WTC11 (cell line): ENCODE results near the gene ANK2. TPM values are rescaled to one million over a fixed set of nuclear protein-coding genes. Genes with fewer than 3 reads are reported as not detected.

Experiments used
- ATAC-seq: fragments of 200-7000 bp; cut with Tn5 transposase; 2 replicates; pipeline ENCODE4 v1.10.0; 2021; ENCODE audit warnings: mild to moderate bottlenecking, moderate library complexity
- CTCF ChIA-PET: fragments of 300-600 bp; sonication (Branson Sonifier 250); formaldehyde crosslinking; loops from one replicate; lab custom pipeline; 2021; ENCODE audit warnings: antibody characterized with exemption; lab: Charles Lee
- POLR2A ChIA-PET: fragments of 350-600 bp; sonication (Branson Sonifier 250); formaldehyde crosslinking; loops from one replicate; lab custom pipeline; 2021; ENCODE audit warnings: antibody characterized with exemption; lab: Charles Lee
- DNase-seq: peaks from one replicate; pipeline ENCODE4 v3.0.0; 2021; ENCODE audit warnings: low spot score
- H3K27ac Mint-ChIP-seq: 2 replicates; pipeline ENCODE4 v1.8.0; 2021; ENCODE audit warnings: mixed read lengths
- H3K27me3 Mint-ChIP-seq: 2 replicates; pipeline ENCODE4 v1.8.0; 2021; ENCODE audit warnings: low read depth, mild to moderate bottlenecking, moderate library complexity, mixed read lengths
- H3K36me3 Mint-ChIP-seq: 2 replicates; pipeline ENCODE4 v1.8.0; 2021; ENCODE audit warnings: mixed read lengths
- H3K4me1 Mint-ChIP-seq: 2 replicates; pipeline ENCODE4 v1.8.0; 2022; ENCODE audit warnings: mixed read lengths
- H3K4me3 Mint-ChIP-seq: 2 replicates; pipeline ENCODE4 v1.8.0; 2021; ENCODE audit warnings: mild to moderate bottlenecking, moderate library complexity, mixed read lengths
- H3K9me3 Mint-ChIP-seq: 2 replicates; pipeline ENCODE4 v1.8.0; 2021; ENCODE audit warnings: mixed read lengths
- ATF1 ChIP-seq: sonication (generic); formaldehyde crosslinking; IDR thresholded peaks from 2 replicates; pipeline ENCODE4 v1.8.1; 2023; ENCODE audit warnings: mild to moderate bottlenecking, moderate library complexity, missing genetic modification reagents
- ETV6 ChIP-seq: sonication (generic); formaldehyde crosslinking; IDR thresholded peaks from 2 replicates; pipeline ENCODE4 v1.8.1; 2022; ENCODE audit warnings: mild to moderate bottlenecking, missing genetic modification reagents
- FOXK1 ChIP-seq: sonication (generic); formaldehyde crosslinking; IDR thresholded peaks from 2 replicates; pipeline ENCODE4 v1.8.0; 2022; ENCODE audit warnings: mild to moderate bottlenecking, moderate library complexity, missing genetic modification reagents
- GRHL2 ChIP-seq: fragments of 250-450 bp; sonication (Bioruptor Pico); IDR thresholded peaks from 2 replicates; pipeline ENCODE4 v1.8.0; 2022; ENCODE audit warnings: mild to moderate bottlenecking, moderate library complexity; ENCODE audit not compliant: insufficient replicate concordance, severe bottlenecking
- IRF2 ChIP-seq: sonication (generic); formaldehyde crosslinking; IDR thresholded peaks from 2 replicates; pipeline ENCODE4 v1.8.0; 2022; ENCODE audit warnings: low read depth, missing genetic modification reagents, borderline replicate concordance
- JAZF1 ChIP-seq: fragments of 250-450 bp; sonication (Bioruptor Pico); IDR thresholded peaks from 2 replicates; pipeline ENCODE4 v1.9.0; 2021; ENCODE audit warnings: moderate library complexity, mild to moderate bottlenecking, inconsistent platforms
- NR2C2 ChIP-seq: sonication (generic); formaldehyde crosslinking; IDR thresholded peaks from 2 replicates; pipeline ENCODE4 v1.8.0; 2022; ENCODE audit warnings: mild to moderate bottlenecking, missing genetic modification reagents
- ZBTB21 ChIP-seq: sonication (generic); formaldehyde crosslinking; IDR thresholded peaks from 2 replicates; pipeline ENCODE4 v1.8.1; 2023; ENCODE audit warnings: mild to moderate bottlenecking, missing genetic modification reagents, borderline replicate concordance
- ZNF121 ChIP-seq: sonication (generic); formaldehyde crosslinking; IDR thresholded peaks from 2 replicates; pipeline ENCODE4 v1.8.0; 2023; ENCODE audit warnings: missing genetic modification reagents
- ZNF416 ChIP-seq: fragments of 250-450 bp; sonication (Bioruptor Pico); IDR thresholded peaks from 2 replicates; pipeline ENCODE4 v1.9.0; 2021; ENCODE audit warnings: mild to moderate bottlenecking, inconsistent platforms
- total RNA-seq: library from RNA; stranded (reverse); gene quantifications from 3 replicates; pipeline ENCODE4 v1.2.3, GENCODE V29; 2021
- TF ChIP-seq, protein P1 (sequence below): sonication (generic); formaldehyde crosslinking; IDR thresholded peaks from 2 replicates; pipeline ENCODE4 v1.8.0; 2023; ENCODE audit warnings: mild to moderate bottlenecking, missing genetic modification reagents
- TF ChIP-seq, protein P2 (sequence below): fragments of 250-450 bp; sonication (Bioruptor Pico); conservative IDR thresholded peaks from 2 replicates; pipeline ENCODE4 v1.9.0; 2021; ENCODE audit warnings: mild to moderate bottlenecking
- TF ChIP-seq, protein P3 (sequence below): fragments of 250-450 bp; sonication (Bioruptor Pico); IDR thresholded peaks from 2 replicates; pipeline ENCODE4 v1.8.0; 2021; ENCODE audit warnings: mild to moderate bottlenecking
- TF ChIP-seq, protein P4 (sequence below): fragments of 250-450 bp; sonication (Bioruptor Pico); IDR thresholded peaks from 2 replicates; pipeline ENCODE4 v1.9.0; 2021; ENCODE audit warnings: mild to moderate bottlenecking
- TF ChIP-seq, protein P5 (sequence below): sonication (generic); formaldehyde crosslinking; IDR thresholded peaks from 2 replicates; pipeline ENCODE4 v1.8.1; 2022; ENCODE audit warnings: mild to moderate bottlenecking, missing genetic modification reagents, moderate library complexity, borderline replicate concordance
- TF ChIP-seq, protein P6 (sequence below): sonication (generic); formaldehyde crosslinking; IDR thresholded peaks from 2 replicates; pipeline ENCODE4 v1.8.1; 2023; ENCODE audit warnings: mild to moderate bottlenecking, missing genetic modification reagents, moderate library complexity
- TF ChIP-seq, protein P7 (sequence below): sonication (generic); formaldehyde crosslinking; IDR thresholded peaks from 2 replicates; pipeline ENCODE4 v1.8.0; 2022; ENCODE audit warnings: mild to moderate bottlenecking, missing genetic modification reagents
- TF ChIP-seq, protein P8 (sequence below): sonication (generic); formaldehyde crosslinking; IDR thresholded peaks from 2 replicates; pipeline ENCODE4 v1.8.1; 2022; ENCODE audit warnings: mild to moderate bottlenecking, moderate library complexity, missing genetic modification reagents

Gene ANK2
- total RNA-seq, 1 experiment from 2014 or later: 27.9 TPM

DNA sequence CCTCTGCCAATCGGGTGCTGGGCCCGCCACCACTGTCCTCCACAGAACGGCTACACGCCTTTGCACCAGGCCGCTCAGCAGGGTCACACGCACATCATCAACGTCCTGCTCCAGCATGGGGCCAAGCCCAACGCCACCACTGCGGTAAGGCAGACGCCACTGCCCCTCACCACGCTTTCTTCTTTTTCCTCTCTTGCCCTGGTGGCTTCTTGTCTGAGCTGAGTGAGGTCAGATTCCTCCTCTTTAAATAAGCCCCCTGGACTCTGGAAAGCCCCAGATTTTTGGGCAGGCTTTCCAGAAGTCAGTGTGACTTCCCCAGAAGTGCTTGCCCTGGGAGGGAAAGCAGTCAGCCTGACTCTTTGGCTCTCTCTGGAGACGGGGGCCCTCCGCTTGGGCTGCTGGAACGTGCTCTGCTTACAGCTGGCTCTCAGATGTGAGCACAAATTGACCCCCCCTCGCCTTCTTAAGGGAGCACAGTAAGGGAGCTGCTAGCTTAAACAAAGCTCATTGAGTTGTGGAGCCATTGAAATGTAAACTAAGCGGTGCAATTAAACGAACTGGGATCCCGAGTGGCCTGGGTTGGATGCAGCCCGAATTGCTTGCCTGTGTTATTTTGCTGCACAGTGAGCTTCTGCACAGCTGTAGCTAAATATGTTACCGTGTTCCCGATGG is 243.1 kb downstream of the ANK2 start (continued):
- TF ChIP-seq, protein P1, sequence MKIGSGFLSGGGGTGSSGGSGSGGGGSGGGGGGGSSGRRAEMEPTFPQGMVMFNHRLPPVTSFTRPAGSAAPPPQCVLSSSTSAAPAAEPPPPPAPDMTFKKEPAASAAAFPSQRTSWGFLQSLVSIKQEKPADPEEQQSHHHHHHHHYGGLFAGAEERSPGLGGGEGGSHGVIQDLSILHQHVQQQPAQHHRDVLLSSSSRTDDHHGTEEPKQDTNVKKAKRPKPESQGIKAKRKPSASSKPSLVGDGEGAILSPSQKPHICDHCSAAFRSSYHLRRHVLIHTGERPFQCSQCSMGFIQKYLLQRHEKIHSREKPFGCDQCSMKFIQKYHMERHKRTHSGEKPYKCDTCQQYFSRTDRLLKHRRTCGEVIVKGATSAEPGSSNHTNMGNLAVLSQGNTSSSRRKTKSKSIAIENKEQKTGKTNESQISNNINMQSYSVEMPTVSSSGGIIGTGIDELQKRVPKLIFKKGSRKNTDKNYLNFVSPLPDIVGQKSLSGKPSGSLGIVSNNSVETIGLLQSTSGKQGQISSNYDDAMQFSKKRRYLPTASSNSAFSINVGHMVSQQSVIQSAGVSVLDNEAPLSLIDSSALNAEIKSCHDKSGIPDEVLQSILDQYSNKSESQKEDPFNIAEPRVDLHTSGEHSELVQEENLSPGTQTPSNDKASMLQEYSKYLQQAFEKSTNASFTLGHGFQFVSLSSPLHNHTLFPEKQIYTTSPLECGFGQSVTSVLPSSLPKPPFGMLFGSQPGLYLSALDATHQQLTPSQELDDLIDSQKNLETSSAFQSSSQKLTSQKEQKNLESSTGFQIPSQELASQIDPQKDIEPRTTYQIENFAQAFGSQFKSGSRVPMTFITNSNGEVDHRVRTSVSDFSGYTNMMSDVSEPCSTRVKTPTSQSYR (CRISPR knock-in tag): 0 out of 2 replicates have a peak, but pooled peaks have one; percentile 30
- TF ChIP-seq FOXK1 (CRISPR knock-in tag) (0 out of 2 replicates have a peak, but pooled peaks have one; percentile 50), ZBTB21 (CRISPR knock-in tag) (peak; percentile 74; the same call in 1 of the 2 replicates), JAZF1 (no peak)
- TF ChIP-seq, protein P2, sequence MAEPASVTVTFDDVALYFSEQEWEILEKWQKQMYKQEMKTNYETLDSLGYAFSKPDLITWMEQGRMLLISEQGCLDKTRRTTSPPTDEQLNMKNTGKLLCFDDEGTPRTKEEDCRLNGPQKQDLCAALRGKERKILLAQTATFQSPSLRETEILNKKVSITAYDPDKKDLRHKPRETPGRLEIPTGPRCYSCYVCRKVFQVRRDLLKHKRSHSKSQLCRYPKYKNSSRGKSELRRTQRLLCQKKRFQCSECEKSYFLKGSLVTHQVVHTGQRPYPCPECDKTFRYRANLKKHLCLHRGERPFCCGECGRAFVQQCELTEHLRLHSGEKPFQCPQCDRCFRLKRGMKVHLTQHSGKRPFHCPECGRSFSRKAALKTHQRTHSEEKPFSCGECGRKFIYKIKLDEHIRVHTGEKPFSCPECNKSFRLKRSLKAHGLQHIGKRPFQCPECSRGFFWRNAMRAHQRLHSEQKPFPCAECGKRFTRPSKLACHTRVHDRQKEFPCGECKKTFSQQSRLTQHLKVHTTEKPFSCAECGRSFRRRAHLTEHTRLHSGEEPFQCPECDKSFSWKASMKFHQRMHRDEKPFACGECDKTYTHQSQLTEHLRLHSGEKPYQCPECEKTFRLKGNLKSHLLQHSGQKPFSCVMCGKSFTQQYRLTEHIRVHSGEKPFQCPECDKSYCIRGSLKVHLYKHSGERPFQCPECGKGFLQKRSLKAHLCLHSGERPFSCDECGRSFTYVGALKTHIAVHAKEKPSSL (CRISPR knock-in tag): no peak
- TF ChIP-seq, protein P3, sequence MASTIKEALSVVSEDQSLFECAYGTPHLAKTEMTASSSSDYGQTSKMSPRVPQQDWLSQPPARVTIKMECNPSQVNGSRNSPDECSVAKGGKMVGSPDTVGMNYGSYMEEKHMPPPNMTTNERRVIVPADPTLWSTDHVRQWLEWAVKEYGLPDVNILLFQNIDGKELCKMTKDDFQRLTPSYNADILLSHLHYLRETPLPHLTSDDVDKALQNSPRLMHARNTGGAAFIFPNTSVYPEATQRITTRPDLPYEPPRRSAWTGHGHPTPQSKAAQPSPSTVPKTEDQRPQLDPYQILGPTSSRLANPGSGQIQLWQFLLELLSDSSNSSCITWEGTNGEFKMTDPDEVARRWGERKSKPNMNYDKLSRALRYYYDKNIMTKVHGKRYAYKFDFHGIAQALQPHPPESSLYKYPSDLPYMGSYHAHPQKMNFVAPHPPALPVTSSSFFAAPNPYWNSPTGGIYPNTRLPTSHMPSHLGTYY (CRISPR knock-in tag): no peak
- TF ChIP-seq, protein P4, sequence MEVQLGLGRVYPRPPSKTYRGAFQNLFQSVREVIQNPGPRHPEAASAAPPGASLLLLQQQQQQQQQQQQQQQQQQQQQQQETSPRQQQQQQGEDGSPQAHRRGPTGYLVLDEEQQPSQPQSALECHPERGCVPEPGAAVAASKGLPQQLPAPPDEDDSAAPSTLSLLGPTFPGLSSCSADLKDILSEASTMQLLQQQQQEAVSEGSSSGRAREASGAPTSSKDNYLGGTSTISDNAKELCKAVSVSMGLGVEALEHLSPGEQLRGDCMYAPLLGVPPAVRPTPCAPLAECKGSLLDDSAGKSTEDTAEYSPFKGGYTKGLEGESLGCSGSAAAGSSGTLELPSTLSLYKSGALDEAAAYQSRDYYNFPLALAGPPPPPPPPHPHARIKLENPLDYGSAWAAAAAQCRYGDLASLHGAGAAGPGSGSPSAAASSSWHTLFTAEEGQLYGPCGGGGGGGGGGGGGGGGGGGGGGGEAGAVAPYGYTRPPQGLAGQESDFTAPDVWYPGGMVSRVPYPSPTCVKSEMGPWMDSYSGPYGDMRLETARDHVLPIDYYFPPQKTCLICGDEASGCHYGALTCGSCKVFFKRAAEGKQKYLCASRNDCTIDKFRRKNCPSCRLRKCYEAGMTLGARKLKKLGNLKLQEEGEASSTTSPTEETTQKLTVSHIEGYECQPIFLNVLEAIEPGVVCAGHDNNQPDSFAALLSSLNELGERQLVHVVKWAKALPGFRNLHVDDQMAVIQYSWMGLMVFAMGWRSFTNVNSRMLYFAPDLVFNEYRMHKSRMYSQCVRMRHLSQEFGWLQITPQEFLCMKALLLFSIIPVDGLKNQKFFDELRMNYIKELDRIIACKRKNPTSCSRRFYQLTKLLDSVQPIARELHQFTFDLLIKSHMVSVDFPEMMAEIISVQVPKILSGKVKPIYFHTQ (CRISPR knock-in tag): 0 out of 2 replicates have a peak, but pooled peaks have one; percentile 24

DNA sequence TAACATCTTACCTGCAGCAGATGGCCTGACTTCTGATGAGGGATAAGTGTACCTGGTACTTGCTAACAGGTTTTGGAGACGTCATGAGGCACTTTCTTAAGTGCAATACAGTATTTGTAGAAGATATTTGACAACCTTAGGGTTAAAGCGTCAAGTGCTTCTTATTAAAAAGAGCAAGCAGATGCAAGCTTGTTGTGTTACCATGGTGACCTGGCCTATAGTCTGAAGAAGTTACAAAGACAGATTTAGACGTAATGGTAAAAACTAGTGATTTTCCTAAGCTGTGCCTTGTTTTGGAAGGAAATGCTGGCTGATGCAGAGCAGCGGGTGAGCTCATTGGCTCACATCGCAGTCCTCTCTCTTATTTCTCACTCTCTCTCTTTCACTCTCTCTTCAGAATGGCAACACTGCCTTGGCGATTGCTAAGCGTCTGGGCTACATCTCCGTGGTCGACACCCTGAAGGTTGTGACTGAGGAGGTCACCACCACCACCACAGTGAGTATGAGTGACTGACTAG is 243.6 kb downstream of the ANK2 start:
- H3K4me1 Mint-ChIP-seq: peaks cover 60% of the 10 kb centered on the region
- H3K9me3 Mint-ChIP-seq: no peaks in the 10 kb centered on the region
- POLR2A ChIA-PET: no interaction called here
- ATAC-seq (peak; percentile 14), DNase-seq (no peak)
- peak overlapping the region; percentile 66 for H3K4me3 Mint-ChIP-seq
- CTCF ChIA-PET: interaction anchor here (0.6 to 1.8 kb wide), 19 partner anchors 10 to 782 kb away, joined by 3 to 16 read pairs (median 4); no protein-coding TSS in a partner anchor
- peak overlapping the region; percentile 99 for H3K27ac Mint-ChIP-seq
- 0 out of 2 replicates have a peak, but pooled peaks have one; percentile 13 for TF ChIP-seq ZNF121 (CRISPR knock-in tag)
- TF ChIP-seq, protein P5, sequence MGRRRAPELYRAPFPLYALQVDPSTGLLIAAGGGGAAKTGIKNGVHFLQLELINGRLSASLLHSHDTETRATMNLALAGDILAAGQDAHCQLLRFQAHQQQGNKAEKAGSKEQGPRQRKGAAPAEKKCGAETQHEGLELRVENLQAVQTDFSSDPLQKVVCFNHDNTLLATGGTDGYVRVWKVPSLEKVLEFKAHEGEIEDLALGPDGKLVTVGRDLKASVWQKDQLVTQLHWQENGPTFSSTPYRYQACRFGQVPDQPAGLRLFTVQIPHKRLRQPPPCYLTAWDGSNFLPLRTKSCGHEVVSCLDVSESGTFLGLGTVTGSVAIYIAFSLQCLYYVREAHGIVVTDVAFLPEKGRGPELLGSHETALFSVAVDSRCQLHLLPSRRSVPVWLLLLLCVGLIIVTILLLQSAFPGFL (CRISPR knock-in tag): no peak
- no peaks in the 10 kb centered on the region for H3K27me3 Mint-ChIP-seq
- H3K36me3 Mint-ChIP-seq: 0 out of 2 replicates have a peak, but pooled peaks cover 5% of the 10 kb centered on the region

DNA sequence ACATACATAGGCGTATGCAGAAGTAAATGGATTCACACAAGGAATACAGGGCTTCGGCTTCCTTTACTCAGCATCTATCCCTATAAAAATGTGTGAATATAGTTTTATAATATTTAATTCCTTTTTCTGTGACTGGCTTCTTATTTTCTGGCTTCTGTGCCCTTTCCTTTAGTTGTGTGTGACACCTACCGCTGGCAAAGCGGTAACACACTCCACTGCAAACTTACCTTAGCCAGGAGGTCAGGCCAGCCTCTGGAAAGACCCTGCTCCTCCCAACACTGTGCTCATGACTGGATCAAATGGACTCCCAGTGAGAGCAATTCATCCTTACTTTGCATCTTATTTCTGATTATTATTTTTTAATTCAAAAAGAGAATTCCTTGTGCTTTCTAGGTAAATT is 244.2 kb downstream of the ANK2 start:
- ChIA-PET POLR2A (no interaction called here), CTCF (interaction anchor here (0.7 to 1.8 kb wide), 11 partner anchors 10 to 783 kb away, joined by 3 to 16 read pairs (median 6); no protein-coding TSS in a partner anchor)
- DNase-seq (no peak), ATAC-seq (peak; percentile 58)
- H3K4me1 Mint-ChIP-seq: peaks cover 60% of the 10 kb centered on the region
- H3K9me3 Mint-ChIP-seq: no peaks in the 10 kb centered on the region
- 0 out of 2 replicates have a peak, but pooled peaks cover 2% of the 10 kb centered on the region for H3K36me3 Mint-ChIP-seq
- H3K27ac Mint-ChIP-seq: peak overlapping the region; percentile 75; the same call in 1 of the 2 replicates
- H3K27me3 Mint-ChIP-seq: no peaks in the 10 kb centered on the region
- peak overlapping the region; percentile 66 for H3K4me3 Mint-ChIP-seq
- TF ChIP-seq ZNF416 (CRISPR knock-in tag): no peak
- no peak for TF ChIP-seq ETV6
- no peak for TF ChIP-seq NR2C2 (CRISPR knock-in tag)
- TF ChIP-seq, protein P6, sequence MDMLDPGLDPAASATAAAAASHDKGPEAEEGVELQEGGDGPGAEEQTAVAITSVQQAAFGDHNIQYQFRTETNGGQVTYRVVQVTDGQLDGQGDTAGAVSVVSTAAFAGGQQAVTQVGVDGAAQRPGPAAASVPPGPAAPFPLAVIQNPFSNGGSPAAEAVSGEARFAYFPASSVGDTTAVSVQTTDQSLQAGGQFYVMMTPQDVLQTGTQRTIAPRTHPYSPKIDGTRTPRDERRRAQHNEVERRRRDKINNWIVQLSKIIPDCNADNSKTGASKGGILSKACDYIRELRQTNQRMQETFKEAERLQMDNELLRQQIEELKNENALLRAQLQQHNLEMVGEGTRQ: no peak
- TF ChIP-seq ATF1: no peak
- TF ChIP-seq GRHL2: no peak
- TF ChIP-seq, protein P7, sequence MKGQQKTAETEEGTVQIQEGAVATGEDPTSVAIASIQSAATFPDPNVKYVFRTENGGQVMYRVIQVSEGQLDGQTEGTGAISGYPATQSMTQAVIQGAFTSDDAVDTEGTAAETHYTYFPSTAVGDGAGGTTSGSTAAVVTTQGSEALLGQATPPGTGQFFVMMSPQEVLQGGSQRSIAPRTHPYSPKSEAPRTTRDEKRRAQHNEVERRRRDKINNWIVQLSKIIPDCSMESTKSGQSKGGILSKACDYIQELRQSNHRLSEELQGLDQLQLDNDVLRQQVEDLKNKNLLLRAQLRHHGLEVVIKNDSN (CRISPR knock-in tag): no peak
- no peak for TF ChIP-seq IRF2 (CRISPR knock-in tag)
- TF ChIP-seq, protein P8, sequence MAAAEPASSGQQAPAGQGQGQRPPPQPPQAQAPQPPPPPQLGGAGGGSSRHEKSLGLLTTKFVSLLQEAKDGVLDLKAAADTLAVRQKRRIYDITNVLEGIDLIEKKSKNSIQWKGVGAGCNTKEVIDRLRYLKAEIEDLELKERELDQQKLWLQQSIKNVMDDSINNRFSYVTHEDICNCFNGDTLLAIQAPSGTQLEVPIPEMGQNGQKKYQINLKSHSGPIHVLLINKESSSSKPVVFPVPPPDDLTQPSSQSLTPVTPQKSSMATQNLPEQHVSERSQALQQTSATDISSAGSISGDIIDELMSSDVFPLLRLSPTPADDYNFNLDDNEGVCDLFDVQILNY: no peak
